NCI-H82 treated with DMSO at 0.1 percent for 48 hours (cell line): ENCODE data around the gene GTF2F2.
"Not testable (repeated sequence)": the region's sequence is repeated elsewhere in the genome, so short reads cannot be mapped to it uniquely, and the experiment has no call there.

ENCODE experiments used
- DNase-seq: peaks from one replicate; lab custom pipeline; 2025; ENCODE audit not compliant: unreplicated experiment; lab: John Stamatoyannopoulos, UW

The GTF2F2 gene

DNA sequence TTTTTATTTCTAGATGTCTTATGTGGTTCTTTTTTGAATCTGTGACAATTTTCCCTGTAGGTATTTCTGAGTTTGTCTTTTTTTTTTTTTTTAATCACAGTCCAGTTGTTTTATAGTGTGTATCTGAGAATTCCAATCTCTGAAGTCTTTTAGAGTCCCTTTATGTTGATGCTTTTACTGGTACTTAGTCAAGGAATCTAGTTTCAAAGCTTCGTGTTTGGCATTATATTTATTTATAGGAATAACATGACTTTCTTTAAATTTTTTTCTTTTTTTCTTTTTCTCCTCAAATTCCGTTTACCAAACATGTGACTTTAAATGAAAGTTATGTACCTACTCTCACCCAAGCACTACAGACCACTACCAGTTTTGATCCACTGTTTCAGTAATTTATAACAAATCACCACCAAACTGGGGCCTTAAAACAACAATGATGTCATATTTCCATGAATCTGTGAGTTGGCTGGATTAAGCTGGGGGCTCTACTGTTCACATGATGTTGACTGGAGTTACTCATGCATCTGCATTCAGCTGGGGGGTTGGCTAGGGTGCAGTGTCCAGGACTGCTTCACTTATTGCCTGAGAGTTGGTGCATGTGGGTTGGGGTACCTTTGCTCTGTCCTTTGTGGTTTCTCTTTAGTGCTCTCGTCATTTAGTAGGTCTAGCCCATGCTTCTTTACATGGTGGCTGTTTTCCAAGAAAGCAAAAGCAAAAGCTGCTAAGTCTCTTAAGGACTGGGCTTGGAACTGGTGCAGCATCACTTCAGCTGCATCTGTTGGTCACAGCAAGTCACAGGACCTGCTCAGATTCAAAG lies 58.2 kb downstream of the GTF2F2 start:
- no peak for DNase-seq

DNA sequence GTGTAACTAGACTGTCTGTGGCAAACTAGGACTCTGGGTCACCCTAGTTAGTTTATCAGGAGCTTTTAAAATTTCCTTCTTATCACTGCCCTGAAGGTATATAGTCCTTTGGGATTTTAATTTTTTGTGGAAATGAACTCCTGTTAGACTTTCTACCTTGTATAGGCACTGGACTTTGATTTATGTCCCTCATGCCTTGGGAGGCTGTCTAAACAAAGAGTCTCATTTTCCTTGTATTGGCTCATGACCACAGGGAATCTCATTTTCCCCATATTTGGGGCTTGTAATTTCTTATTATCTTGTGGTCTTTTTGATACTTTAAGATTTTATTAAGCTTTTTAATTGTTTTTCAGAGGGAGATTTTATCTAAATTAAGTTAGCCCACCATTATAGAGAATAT lies 59.1 kb downstream of the GTF2F2 start:
- DNase-seq = no peak

DNA sequence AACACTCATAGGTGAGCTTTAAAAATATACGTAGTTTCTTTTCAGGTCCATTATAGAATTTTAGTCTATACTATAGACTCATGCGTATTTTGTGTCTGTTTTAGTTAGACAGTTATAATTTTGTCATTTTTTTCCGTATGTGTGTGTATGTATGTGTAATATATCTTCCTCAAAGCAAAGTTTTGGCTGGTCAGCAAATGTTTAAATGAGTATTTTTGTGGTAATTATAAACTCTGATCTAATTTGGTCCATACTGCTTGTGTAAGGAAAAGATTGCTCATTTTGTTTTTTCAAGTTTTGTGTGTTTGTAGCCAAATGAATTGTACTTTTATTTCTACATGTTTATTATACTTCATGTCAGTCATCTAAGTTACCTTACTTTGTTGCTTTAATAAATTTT lies 60.0 kb downstream of the GTF2F2 start:
- DNase-seq = no peak

DNA sequence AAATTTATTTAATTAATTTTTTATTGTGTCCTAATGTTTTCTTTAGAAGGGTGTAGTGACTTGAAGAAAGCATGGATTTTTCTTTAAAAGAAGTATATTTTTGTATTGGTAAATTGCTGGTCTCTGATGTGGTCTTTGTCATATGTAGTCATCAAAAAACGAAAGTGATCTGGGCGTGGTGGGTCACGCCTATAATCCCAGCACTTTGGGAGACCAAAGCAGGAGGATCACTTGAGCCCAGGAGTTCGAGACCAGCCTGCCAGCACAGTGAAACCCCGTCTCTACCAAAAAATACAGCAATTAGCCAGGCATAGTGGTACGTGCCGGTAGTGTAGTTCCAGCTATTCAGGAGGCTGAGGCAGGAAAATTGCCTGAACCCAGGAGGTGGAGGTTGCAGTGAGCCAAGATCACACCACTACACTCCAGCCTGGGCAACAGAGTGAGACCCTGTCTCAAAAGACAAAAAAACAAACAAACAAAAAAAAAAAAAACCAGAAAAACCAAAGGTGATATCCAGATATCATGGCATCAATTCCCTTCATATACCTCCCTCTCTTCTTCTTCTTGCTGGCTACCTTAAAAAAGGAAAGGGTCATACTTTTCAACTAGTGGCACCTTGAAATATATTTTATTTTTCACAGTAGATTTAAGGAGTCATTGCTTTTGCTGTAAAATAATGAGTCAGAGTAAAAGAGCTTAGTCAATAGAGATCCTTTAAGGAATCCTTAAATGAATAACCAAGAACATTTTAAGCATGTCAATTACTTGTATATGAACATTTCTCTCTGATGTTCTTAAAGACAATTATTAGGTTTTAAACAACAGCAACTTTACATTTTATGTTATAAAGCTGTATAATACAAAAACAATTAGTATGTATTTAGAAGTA lies 60.6 kb downstream of the GTF2F2 start:
- DNase-seq = no peak

DNA sequence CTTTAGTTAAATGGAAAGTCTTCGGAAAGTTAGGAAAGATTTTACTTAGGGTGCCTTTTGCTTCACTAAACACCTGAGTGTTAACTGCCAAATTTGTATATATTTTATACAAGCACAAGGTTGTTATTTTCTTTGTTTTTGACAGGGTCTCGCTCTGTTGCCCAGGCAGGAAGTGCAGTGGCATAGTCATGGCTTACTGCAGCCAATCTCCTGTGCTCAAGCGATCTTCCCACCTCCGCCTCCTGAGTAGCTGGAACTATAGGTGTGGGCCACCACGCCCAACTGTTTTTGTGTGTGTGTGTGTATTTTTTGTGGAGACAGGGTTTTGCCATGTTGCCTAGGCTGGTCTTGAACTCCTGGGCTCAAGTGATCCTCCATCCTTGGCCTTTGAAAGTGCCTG lies 64.4 kb downstream of the GTF2F2 start:
- no peak for DNase-seq

DNA sequence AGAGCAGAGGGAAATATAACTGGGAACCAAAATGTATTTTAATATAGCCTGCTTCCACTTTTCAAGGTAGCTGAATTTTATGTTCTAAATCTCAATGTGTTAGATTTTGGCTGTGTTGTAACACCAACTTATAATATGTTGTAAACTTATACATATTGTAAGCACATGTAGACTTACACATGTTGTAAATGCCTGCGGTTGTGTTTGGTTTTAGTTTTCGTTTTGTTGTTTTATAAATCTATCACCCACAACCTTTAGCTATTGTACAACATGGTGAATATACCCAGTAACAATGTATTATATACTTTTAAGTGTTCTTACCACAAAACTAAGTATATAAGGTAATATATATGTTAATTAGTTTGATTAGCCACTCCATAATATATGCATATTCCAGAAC lies 65.0 kb downstream of the GTF2F2 start:
- DNase-seq = no peak

DNA sequence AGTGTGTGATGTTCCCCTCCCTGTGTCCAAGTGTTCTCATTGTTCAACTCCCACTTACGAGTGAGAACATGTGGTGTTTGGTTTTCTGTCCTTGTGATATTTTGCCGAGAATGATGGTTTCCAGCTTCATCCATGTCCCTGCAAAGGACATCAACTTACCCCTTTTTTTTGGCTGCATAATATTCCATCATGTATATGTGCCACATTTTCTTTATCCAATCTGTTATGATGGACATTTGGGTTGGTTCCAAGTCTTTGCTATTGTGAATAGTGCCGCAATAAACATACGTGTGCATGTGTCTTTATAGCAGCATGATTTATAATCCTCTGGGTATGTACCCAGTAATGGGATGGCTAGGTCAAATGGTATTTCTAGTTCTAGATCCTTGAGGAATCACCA lies 68.8 kb downstream of the GTF2F2 start:
- DNase-seq = not testable (repeated sequence)

DNA sequence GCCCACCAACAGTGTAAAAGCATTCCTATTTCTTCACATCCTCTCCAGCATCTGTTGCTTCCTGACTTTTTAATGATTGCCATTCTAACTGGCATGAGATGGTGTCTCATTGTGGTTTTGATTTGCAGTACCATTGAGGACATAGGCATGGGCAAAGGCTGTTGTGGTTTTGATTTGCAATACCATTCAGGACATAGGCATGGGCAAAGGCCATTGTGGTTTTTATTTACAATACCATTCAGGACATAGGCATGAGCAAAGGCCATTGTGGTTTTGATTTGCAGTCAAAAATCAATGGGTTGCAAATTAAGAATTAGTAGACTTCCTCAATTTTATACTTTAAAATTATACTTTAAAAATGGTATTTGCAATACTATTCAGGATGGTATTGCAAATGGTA lies 69.2 kb downstream of the GTF2F2 start:
- DNase-seq = not testable (repeated sequence)

DNA sequence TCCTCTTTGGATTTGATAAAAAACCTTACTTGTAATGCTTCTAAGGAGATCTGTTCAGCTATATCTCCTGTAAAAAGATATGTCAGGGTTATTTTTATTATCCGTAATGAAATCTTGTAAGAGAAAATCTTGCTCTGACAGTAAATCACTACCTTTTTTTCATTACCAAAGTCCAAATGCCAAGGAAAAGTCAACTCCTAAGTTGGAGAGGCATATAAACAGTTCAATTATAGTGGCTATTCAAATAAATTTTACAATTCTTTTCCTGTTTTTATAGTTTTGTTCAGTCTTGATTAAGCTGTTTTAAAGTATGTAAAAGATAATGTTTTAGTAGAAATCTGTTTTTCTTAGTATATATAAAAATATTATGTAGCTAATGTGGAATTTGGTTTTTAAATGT lies 71.6 kb downstream of the GTF2F2 start:
- DNase-seq = no peak

DNA sequence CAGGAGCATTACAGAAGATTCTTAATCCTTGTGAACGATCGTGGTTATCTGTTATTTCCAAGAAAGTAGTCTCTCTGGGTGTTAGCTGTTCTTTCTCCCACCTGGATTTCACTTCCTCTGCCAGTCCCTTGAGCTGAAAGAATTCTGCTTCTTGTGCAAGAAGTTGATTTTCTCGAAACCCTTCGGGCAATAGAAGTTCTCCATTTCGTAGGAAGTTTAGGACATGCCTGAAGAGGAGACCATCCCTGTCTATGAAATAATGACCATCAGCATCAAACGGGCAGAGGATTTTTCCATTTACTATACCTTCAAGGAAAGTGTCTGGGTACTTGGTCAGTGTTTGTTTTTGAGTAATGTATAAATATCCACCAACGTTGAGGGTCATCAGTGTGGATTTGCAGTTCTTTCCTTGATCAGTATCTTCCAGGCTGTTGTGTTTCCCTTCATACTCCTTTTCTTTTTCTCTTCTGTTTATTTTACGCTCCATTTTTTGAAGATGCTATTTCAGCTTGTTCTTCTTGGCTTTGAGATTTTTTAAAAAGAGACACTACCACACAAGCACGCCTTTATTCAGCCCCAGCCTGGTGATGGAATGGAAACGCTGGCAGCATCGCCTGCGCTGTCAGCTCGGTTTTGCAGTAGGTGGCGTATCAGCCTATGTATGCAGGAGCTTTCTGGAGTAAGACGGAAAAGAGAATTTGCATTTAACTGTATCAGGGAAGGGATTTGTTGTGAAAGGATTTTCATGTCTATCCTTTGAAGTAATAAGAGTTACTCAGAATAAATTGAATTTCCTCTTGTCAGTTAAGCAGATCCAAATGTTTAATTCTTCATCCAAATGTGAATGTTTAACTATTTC lies 74.0 kb downstream of the GTF2F2 start:
- DNase-seq = no peak

DNA sequence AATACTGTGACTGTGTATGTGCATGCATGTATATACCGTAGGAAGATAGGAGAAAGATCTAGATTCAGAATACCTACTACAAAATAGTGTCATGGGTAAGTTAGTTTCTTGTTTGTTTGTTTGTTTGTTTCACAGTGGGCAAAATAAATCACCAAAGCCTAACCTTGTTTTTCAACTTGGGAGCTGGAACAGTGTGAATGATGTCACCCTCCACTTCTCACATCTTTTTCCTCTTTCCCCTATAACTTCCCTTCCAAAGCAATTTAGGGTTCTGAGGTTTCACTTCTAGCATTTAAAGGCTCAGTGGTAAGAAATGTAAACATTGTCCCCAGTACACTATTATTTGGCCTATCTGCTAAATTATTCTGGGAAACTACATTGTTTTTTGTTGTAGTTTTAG lies 75.1 kb downstream of the GTF2F2 start:
- no peak for DNase-seq

DNA sequence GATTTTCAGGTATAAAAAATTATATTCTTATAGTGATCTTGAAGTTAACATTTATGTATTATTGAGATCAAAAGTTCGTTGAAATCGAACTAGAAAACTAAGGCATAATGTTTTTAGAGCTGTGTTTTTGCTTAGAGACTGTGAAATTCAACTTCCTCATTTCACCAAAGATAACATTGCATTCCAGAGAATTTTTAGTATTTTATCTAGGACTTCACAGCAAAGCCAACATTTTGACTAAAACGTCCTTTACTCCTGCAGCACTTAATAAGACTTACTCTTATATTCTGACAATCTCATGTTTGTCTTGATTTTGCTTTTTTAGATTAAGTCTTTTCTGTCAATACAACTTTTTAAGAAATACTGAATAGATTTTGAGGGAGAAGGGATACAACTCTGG lies 75.8 kb downstream of the GTF2F2 start:
- DNase-seq = no peak

DNA sequence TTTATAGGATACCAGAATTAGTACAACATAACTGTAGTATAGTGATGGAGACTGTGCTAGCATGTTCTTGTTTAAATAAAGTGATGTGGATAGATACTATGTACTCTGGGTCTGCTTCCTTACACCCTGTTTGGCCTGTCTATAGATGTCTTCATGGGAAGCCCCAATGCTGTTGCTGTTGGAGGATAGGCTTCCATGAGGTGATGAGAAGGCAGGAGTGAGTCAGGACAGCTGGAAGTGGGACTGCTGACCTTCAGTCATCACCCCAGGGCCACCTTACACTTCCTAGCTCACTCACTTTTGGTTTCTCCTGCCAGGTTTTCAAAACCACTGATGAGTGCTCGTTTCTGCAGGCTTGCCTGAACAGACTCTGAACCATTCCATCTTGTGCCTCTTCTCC lies 76.3 kb downstream of the GTF2F2 start:
- DNase-seq = no peak

DNA sequence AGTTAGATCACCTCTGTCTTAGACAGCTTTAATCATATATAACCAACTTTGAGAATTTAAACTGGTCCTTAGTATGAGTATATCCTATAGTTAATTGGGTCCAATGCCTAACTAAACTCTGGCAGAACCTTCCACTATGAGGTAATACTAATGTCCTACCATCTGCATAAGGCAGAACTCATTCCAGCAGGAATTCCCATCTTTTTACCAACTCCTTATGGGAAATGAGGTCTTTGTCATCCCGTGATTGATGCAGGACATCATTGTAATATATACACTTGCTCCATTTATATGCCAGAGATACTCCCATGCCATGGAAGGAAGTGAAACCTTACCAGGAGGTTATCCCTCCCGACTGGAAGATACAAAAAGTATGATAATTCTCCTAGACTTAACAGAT lies 77.7 kb downstream of the GTF2F2 start:
- DNase-seq = no peak

DNA sequence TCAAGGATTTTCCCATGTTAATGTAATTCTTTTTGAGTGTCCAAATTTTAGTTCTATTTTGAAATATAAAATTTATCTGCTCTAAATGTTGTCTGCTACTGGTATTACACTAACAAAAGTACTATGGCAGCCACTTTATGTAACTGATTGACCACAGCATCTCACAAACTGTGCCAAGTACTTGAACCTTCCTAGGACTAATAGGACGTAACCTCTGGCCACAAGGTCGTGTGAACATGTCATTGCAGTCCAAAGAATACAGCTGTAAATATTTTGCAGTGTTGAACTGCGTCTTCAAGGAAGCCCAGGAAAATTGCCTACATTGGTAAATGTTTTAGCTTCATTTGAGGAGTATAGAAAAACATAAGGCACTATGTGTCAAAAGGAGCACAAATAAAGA lies 78.6 kb downstream of the GTF2F2 start:
- DNase-seq = no peak

DNA sequence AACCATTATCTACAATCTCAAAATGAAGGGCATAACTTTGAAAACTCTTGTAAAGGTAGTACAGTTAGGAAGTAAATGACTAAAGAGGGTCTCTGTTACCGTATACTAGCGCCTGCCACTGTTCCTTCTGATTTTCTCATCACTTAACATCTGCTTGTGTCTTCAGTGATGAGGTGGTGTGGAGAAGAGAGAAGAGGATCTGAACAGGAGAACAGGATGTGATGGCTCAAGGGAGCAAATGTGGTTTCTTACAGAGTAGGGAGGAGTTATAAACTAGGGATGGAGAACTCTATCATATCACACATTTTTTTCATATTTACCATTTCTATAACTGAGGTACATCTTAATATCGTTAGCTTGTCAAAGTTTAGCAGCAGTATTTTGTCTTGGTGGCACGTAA lies 79.4 kb downstream of the GTF2F2 start:
- DNase-seq = no peak

DNA sequence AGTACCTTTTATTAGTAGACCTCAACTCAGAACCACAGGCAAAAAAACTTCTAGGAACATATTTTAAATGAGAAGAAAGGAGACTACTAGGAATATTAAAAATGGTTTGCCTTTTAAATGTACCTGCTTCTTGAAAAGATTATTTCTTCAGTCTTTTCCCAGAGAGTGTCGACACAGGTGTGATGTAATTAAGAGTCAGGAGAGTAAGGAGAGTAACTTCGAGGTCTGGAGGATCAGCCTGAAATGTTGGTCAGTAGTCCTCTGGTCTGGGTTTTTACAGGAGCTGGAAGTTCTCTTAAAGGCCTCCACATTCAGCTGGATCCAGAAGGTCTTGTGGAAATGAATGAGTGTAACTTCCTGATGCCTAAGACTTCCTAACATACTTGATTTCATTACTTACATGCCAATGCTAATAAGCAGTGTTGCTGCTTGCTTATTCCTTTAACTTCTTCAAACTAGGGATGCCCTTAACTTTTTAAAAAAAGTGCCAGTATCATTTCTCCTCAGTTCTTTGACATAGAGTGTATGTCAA lies 80.5 kb downstream of the GTF2F2 start, which contains the start of gene KCTD4:
Gene KCTD4, minus strand, starts transcription at position 345 of the 532 bp plus-strand sequence. CDS start 6,478 bp downstream, outside the sequence.
- no peak for DNase-seq

DNA sequence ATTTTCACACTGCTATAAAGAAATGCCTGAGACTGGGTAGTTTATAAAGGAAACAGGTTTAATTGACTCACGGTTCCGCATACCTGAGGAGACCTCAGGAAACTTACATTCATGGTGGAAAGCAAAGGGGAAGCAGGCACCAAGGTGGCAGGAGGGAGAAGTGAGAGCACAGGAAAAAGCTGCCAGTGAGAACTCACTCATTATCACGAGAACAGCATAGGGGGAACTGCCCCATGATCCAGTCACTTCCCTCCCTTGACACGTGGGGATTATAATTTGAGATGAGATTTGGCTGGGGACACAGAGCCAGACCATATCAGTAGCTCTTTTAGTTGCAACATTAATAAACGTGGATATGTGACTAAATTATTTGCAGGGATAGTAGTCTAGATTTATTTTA lies 84.8 kb downstream of the GTF2F2 start:
- no peak for DNase-seq

DNA sequence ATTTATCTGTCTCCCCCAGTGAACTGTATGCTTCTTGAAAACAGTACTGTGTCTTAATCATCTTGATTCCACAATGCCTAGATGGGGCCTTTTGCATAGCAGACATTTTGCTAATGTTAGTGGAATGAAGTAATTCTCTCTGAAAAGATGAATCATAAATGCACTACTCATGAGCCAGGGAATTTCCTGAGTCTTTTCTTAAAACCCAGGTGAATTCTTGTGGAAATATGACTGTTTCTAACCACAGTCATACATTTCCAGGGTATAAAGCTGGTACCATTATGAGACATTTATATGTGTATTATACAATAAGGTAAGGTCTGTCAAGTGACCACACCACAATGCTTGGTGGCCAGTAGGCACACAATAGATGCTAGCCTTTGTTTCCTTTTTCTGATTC lies 86.0 kb downstream of the GTF2F2 start:
- DNase-seq = no peak

DNA sequence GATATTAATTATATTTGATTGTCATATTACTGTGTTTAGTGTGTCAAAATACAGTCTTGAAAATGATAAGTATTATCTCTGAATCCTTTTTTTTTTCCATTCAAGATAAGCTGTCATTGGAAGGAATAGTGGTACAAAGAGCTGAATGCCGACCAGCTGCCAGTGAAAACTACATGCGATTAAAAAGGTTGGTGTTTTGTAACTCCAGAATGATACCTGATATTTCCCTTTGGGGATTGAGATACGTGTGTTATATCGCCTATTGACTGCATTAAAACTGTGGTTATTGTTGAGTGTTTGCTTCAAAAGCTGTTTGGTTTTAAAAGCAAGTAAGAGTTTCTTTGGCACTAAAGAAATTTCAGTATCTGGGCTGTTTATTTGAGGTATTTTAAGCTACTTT lies 87.0 kb downstream of the GTF2F2 start:
- DNase-seq = peak; percentile 62

DNA sequence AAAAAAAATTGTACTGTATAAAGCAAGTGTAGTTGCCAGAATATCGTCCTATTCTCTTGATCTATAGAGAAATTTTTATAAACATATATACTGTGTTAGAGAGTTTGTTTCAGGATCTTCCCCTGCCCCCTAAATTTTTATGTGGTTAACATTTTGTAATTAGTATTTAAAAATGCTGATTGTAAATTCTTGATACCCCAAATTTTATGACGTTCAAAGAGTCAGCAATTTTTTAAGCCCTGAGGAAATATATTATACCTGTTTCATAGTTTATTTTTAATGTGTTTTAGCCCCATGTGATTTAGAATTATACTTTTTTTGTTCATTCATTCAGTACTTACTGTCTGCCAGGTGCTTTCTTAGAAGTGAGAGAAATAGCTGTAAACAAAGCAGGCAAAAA lies 87.8 kb downstream of the GTF2F2 start:
- no peak for DNase-seq
